T-cell (primary cell): Measurements from ENCODE around the gene MTHFD1. TPM values are rescaled to one million over a fixed set of nuclear protein-coding genes. Genes with fewer than 3 reads are reported as not detected.

Source experiments
- ATAC-seq, 4 experiments: fragments of 200-7000 bp in 3 of 4; fragments of 150-1000 bp in 1 of 4; cut with Tn5 transposase; replicated peaks in 1 of 4; 1 replicate in 3 of 4; 2 replicates in 1 of 4; pipeline ENCODE4 v1.10.0; 2021; ENCODE audit warnings: moderate library complexity in 3 of 4, mild to moderate bottlenecking in 2 of 4, moderate number of reproducible peaks in 1 of 4
- CTCF ChIA-PET, 2 donors: fragments of 300-600 bp; sonication (Branson Sonifier 250); formaldehyde crosslinking; loops; one replicate each; lab custom pipeline; 2022; ENCODE audit warnings: antibody characterized with exemption in 2 of 2; lab: Charles Lee
- POLR2A ChIA-PET, 2 donors: fragments of 300-600 bp; sonication (Branson Sonifier 250); formaldehyde crosslinking; loops; one replicate each; lab custom pipeline; 2022; ENCODE audit warnings: antibody characterized with exemption in 2 of 2; lab: Charles Lee
- DNase-seq, 35 experiments: peaks; one replicate each; pipeline versions ENCODE4 v3.0.0 to v3.0.0-alpha.2; 2013 to 2023
- H3K27ac ChIP-seq: one replicate; pipeline ENCODE4 v1.5.1; 2013; ENCODE audit warnings: low read length
- H3K27me3 ChIP-seq, 2 experiments: replicated peaks in 1 of 2; 1 replicate in 1 of 2; 2 replicates in 1 of 2; pipeline versions ENCODE4 v1.6.1 to v1.7.0; 2013; ENCODE audit warnings: low read length in 1 of 2, mixed read lengths in 1 of 2; ENCODE audit not compliant: control insufficient read depth in 2 of 2, insufficient read depth in 2 of 2; ENCODE audit errors: extremely low read depth in 1 of 2
- H3K36me3 ChIP-seq, 2 donors: 1 replicate in 1 of 2; 2 replicates in 1 of 2; pipeline versions ENCODE4 v1.6.1 to v1.7.0; 2013; ENCODE audit warnings: low read length in 1 of 2; ENCODE audit not compliant: control insufficient read depth in 2 of 2, insufficient read depth in 1 of 2; ENCODE audit errors: extremely low read depth in 1 of 2
- H3K4me1 ChIP-seq, 2 experiments: 1 replicate in 1 of 2; 2 replicates in 1 of 2; pipeline versions ENCODE4 v1.6.1 to v1.7.0; 2013; ENCODE audit warnings: low read length in 2 of 2, mixed read lengths in 1 of 2; ENCODE audit not compliant: insufficient read depth in 2 of 2, control insufficient read depth in 1 of 2; ENCODE audit errors: extremely low read depth in 1 of 2
- H3K4me3 ChIP-seq, 2 donors: 1 replicate in 1 of 2; 2 replicates in 1 of 2; pipeline versions ENCODE4 v1.5.1 to v1.7.0; 2013; ENCODE audit warnings: mild to moderate bottlenecking in 2 of 2, low read length in 1 of 2, moderate library complexity in 1 of 2; ENCODE audit not compliant: control insufficient read depth in 1 of 2; ENCODE audit errors: extremely low read depth in 1 of 2
- H3K9me3 ChIP-seq: 2 replicates; pipeline ENCODE4 v1.7.0; 2013
- H3K27ac Mint-ChIP-seq, 2 donors: one replicate each; pipeline ENCODE4 v1.8.0; 2020 to 2021; ENCODE audit warnings: mild to moderate bottlenecking in 2 of 2, mixed read lengths in 2 of 2
- H3K27me3 Mint-ChIP-seq, 2 donors: one replicate each; pipeline ENCODE4 v1.8.0; 2021 to 2022; ENCODE audit warnings: mixed read lengths in 2 of 2
- H3K36me3 Mint-ChIP-seq: one replicate; pipeline ENCODE4 v1.8.0; 2021; ENCODE audit warnings: mixed read lengths
- H3K4me1 Mint-ChIP-seq, 3 donors: one replicate each; pipeline ENCODE4 v1.8.0; 2020 to 2022; ENCODE audit warnings: mixed read lengths in 3 of 3, mild to moderate bottlenecking in 1 of 3
- H3K4me3 Mint-ChIP-seq, 3 donors: one replicate each; pipeline ENCODE4 v1.8.0; 2020 to 2022; ENCODE audit warnings: mild to moderate bottlenecking in 3 of 3, mixed read lengths in 3 of 3, moderate library complexity in 3 of 3
- H3K9me3 Mint-ChIP-seq, 3 donors: one replicate each; pipeline ENCODE4 v1.8.0; 2020 to 2022; ENCODE audit warnings: mixed read lengths in 3 of 3
- WGBS: methylation state at CpG from one replicate; pipeline ENCODE4 v1.1.5; 2013; ENCODE audit warnings: missing lambda C conversion rate; ENCODE audit not compliant: insufficient coverage; 5-methylcytosine and 5-hydroxymethylcytosine counted together
- total RNA-seq, 35 experiments: library from RNA in 6 of 35; stranded (reverse) in 6 of 35; fragments of 120-200 nt in 1 of 35; gene quantifications; one replicate each; pipeline versions ENCODE4 v1.2.1 to v1.2.4 and lab custom pipeline; 2013 to 2026

The MTHFD1 gene
- total RNA-seq, 5 donors from 2014 or later (not counting 1 experiment from before 2014, with no cell fraction given): 27.6 to 48.9 (median 43.4) TPM

DNA sequence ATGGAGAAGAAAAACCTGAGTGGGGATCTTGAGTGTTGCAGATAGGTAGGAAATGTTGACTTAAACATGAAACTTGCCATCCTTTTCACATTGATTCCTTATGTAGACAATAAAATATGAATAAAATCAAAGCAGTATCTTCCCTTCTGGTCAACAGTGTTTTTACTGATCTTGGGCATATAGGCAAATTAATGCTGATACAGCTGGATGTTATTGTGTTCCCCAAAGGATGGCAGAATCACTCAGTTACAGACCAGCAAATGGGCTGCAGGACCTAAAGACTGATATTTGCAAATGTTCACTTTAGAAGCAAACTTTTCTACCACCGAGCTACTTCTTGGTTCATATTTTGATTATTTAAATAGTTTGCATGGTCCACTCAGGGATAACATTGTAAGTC, 33.9 kb downstream of the MTHFD1 start:
- no peak overlapping the region for H3K4me3 ChIP-seq
- Mint-ChIP-seq H3K4me1 (no peaks in the 10 kb centered on the region), H3K9me3 (no peaks in the 10 kb centered on the region), H3K36me3 (peaks cover 54% of the 10 kb centered on the region), H3K4me3 (no peak overlapping the region), H3K27me3 (no peaks in the 10 kb centered on the region), H3K27ac (no peak overlapping the region)
- no peaks in the 10 kb centered on the region for H3K9me3 ChIP-seq
- no peak overlapping the region for H3K27ac ChIP-seq
- H3K4me1 ChIP-seq: no peaks in the 10 kb centered on the region
- POLR2A ChIA-PET: no interaction called here
- CTCF ChIA-PET: interaction anchor here (0.6 to 1.9 kb wide), 4 partner anchors 9 to 725 kb away, joined by 3 to 8 read pairs (median 3); no protein-coding TSS in a partner anchor
- DNase-seq: no peak
- no CpG with 5 or more reads among the region's 1 CpG for WGBS
- no peaks in the 10 kb centered on the region for H3K27me3 ChIP-seq
- no peak for ATAC-seq
- H3K36me3 ChIP-seq: peaks cover 0 to 53% of the 10 kb centered on the region in 2 donors

DNA sequence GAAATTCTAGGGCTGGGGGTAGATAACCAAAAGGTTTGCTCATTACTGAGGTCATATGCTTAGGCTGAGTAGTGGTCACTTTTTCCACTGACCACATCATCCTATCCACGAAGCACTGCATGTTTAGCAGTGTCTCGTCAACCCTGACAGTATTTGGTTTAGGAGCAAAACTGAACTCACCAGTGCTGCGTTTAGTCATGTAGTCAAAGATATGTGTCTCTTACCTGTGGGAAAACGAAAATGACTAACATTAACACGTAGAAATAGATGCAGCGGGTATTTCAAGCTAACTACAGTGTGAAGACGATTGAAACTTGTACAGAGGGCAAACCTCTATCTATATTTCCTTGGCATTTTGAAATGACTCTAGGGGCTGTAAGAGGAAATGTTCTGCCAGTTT, 34.6 kb downstream of the MTHFD1 start:
- H3K4me1 ChIP-seq: no peaks in the 10 kb centered on the region
- H3K4me3 ChIP-seq: no peak overlapping the region
- WGBS: 100% methylated on average over 2 of the region's 7 CpGs
- Mint-ChIP-seq H3K36me3 (peaks cover 55% of the 10 kb centered on the region), H3K4me3 (no peak overlapping the region), H3K27ac (no peak overlapping the region), H3K9me3 (no peaks in the 10 kb centered on the region), H3K27me3 (no peaks in the 10 kb centered on the region), H3K4me1 (no peaks in the 10 kb centered on the region)
- DNase-seq: no peak
- H3K36me3 ChIP-seq: peaks cover 0 to 53% of the 10 kb centered on the region in 2 donors
- ChIA-PET CTCF (interaction anchor here in 1 of 2 donors (1.0 kb wide), 1 partner anchor 11 kb away, joined by 3 read pairs; no protein-coding TSS in a partner anchor), POLR2A (no interaction called here)
- no peaks in the 10 kb centered on the region for H3K27me3 ChIP-seq
- H3K27ac ChIP-seq: no peak overlapping the region
- no peak for ATAC-seq
- H3K9me3 ChIP-seq: no peaks in the 10 kb centered on the region

DNA sequence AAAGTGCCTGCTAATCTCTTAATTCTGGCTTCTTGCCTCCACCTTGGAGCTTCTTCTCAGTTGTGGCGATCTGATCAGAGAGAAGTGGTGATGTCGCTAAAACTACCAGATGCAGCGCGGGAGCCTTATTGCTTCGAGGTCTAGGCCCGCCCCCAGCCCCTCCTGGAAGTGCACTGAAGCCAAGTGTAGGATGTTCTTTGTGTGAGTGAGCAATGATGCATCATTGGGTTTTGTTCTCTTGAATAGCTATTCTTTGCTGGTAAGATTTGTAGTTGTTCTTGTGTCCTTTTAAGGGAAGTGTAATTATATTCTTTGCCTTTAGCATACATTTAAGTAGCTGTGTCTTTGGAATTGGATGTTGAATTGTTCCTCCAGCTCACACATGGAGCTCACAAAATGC, 35.8 kb downstream of the MTHFD1 start:
- Histone ChIP-seq H3K4me3 (no peak overlapping the region), H3K27ac (no peak overlapping the region), H3K9me3 (no peaks in the 10 kb centered on the region), H3K36me3 (peaks cover 0 to 52% of the 10 kb centered on the region in 2 donors), H3K27me3 (no peaks in the 10 kb centered on the region), H3K4me1 (no peaks in the 10 kb centered on the region)
- ChIA-PET CTCF (interaction anchor here (0.7 to 1.1 kb wide), 3 partner anchors 8 to 24 kb away, joined by 3 to 6 read pairs (median 5); no protein-coding TSS in a partner anchor), POLR2A (interaction anchor here (0.6 to 0.7 kb wide), 2 partner anchors 24 to 97 kb away, joined by 3 read pairs; no protein-coding TSS in a partner anchor)
- Mint-ChIP-seq H3K27me3 (no peaks in the 10 kb centered on the region), H3K4me3 (no peak overlapping the region), H3K9me3 (no peaks in the 10 kb centered on the region), H3K4me1 (no peaks in the 10 kb centered on the region), H3K27ac (no peak overlapping the region), H3K36me3 (peaks cover 57% of the 10 kb centered on the region)
- ATAC-seq (no peak), DNase-seq (no peak)
- WGBS: 95% methylated on average over 4 of the region's 6 CpGs

DNA sequence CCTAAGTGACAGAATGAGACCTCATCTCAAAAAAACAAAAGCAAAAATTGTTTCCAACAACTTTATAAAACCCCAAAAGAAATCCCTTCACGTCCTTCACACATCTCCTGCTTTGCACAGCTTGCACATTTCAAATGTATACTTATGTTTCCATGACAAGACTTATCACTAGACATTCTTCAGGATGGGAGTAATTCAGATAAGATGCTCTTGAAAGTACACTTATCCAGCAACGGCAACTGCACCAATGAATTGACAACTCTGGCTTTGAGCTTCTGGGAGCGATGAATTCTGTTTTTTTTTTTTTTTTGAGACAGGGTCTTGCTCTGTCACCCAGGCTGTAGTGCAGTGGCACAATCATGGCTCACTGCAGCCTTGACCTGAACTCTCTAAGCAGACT, 46.4 kb downstream of the MTHFD1 start:
- ATAC-seq: no peak
- POLR2A ChIA-PET: interaction anchor here (0.6 to 1.0 kb wide), 3 partner anchors 48 to 552 kb away, joined by 3 to 6 read pairs (median 6); no protein-coding TSS in a partner anchor
- Mint-ChIP-seq H3K36me3 (peaks cover 46% of the 10 kb centered on the region), H3K4me1 (peaks cover 0 to 16% (median 12%) of the 10 kb centered on the region in 3 donors), H3K4me3 (no peak overlapping the region), H3K27ac (no peak overlapping the region), H3K27me3 (no peaks in the 10 kb centered on the region), H3K9me3 (no peaks in the 10 kb centered on the region)
- Histone ChIP-seq H3K4me1 (no peaks in the 10 kb centered on the region), H3K27ac (no peak overlapping the region), H3K4me3 (no peak overlapping the region), H3K9me3 (no peaks in the 10 kb centered on the region), H3K27me3 (no peaks in the 10 kb centered on the region), H3K36me3 (peaks cover 10 to 50% of the 10 kb centered on the region in 2 donors)
- CTCF ChIA-PET: interaction anchor here (0.6 to 0.7 kb wide), 3 partner anchors 13 to 502 kb away, joined by 3 to 4 read pairs (median 3); no protein-coding TSS in a partner anchor
- DNase-seq: no peak
- no CpG with 5 or more reads among the region's 3 CpGs for WGBS

DNA sequence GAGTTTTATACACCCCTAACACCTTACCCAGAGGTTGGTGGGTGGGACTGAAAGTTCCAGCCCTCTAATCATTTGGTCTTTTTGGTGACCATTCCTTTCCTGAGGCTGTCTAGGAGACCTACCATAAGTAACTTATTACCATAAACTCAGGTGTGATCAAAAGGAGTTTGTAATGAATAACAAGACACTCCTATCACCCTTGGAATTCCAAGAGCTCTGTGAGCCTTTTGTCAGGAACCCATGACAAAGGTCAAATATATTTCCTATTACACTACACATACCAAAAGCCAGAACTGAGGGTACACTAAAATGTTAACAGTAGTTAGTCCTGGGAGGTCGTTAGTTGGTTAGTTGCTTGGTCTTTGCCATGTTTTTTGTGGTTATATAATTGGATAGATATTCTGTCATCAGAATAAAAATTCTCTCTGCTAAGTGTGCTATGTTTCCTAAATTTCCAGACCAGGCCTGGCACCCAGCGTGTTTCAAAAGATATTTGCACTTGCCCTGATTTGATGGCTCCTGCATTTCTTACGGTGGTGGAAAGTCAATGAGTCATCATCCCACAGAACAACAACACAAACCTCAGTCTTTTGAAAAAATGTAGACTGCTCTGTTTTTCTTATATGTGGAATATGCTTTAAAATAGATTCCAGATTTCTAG, 50.2 kb downstream of the MTHFD1 start:
- peak in 3 of 4 experiments; percentile 57 to 77 (median 60) for ATAC-seq
- CTCF ChIA-PET: no interaction called here
- H3K27ac Mint-ChIP-seq: peak overlapping the region; percentile 46 to 70

DNA sequence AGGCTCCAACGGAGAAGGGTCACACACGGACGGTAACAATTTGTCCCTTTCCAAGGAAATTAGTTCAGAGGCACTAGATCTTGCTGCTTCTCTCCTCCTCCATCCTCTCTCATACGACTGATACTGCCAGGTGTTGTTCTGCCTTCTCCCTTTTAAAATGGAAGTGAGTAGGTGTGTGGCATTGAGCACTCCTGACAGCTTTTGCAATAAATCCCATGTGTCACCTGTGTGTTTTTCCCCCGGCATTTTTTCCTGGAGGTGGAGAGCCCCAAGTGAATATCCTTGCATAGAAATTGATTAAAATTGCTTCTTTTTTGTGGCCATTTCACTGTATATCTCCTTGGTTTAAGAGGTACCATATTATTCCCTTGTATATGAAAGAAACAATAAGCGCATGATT, 51.0 kb downstream of the MTHFD1 start:
- Mint-ChIP-seq H3K4me3 (no peak overlapping the region), H3K4me1 (peaks cover 8 to 22% (median 18%) of the 10 kb centered on the region in 3 donors), H3K9me3 (no peaks in the 10 kb centered on the region), H3K27ac (peak overlapping the region in 1 of 2 donors; percentile 28), H3K36me3 (peaks cover 57% of the 10 kb centered on the region), H3K27me3 (no peaks in the 10 kb centered on the region)
- peaks cover 4 to 46% of the 10 kb centered on the region in 2 donors for H3K36me3 ChIP-seq
- ChIA-PET CTCF (no interaction called here), POLR2A (no interaction called here)
- 100% methylated on average over 1 of the region's 6 CpGs for WGBS
- no peak overlapping the region for H3K27ac ChIP-seq
- H3K4me3 ChIP-seq: no peak overlapping the region
- no peaks in the 10 kb centered on the region for H3K9me3 ChIP-seq
- no peaks in the 10 kb centered on the region for H3K27me3 ChIP-seq
- ATAC-seq (no peak), DNase-seq (no peak)
- H3K4me1 ChIP-seq: peaks cover 0 to 2% of the 10 kb centered on the region in 2 experiments

More for the DNA sequence above, 50.2 kb downstream of the MTHFD1 start:
- Histone ChIP-seq H3K4me3 (no peak overlapping the region), H3K4me1 (no peaks in the 10 kb centered on the region), H3K36me3 (peaks cover 6 to 46% of the 10 kb centered on the region in 2 donors), H3K9me3 (no peaks in the 10 kb centered on the region), H3K27ac (no peak overlapping the region), H3K27me3 (no peaks in the 10 kb centered on the region)
- WGBS: no CpG with 5 or more reads among the region's 3 CpGs
- Mint-ChIP-seq H3K4me1 (peaks cover under 1 to 16% (median 12%) of the 10 kb centered on the region in 3 donors), H3K36me3 (peaks cover 54% of the 10 kb centered on the region), H3K27me3 (no peaks in the 10 kb centered on the region), H3K4me3 (no peak overlapping the region), H3K9me3 (no peaks in the 10 kb centered on the region)
- DNase-seq: no peak
- POLR2A ChIA-PET: no interaction called here
